SK-N-SH (cell line): ENCODE data around the gene ZNF718. TPM values are rescaled to one million over a fixed set of nuclear protein-coding genes. Genes with fewer than 3 reads are reported as not detected.
"Not testable (repeated sequence)": the region's sequence is repeated elsewhere in the genome, so short reads cannot be mapped to it uniquely, and the experiment has no call there.

Source experiments
- CTCF ChIA-PET: fragments of 300-600, 350-600 bp; formaldehyde crosslinking; extraction: SDS; loops from one replicate; lab custom pipeline; 2021; lab: Yijun Ruan, JAX
- POLR2A ChIA-PET: fragments of 350-600 bp; sonication (Branson Sonifier 250); formaldehyde crosslinking; extraction: SDS; loops from one replicate; lab custom pipeline; 2020; ENCODE audit warnings: antibody characterized with exemption, inconsistent platforms; lab: Yijun Ruan, JAX
- DNase-seq: peaks from one replicate; pipeline ENCODE4 v3.0.0; 2012
- H2AFZ ChIP-seq: fragments of 200-600 bp; sonication (generic); 2 replicates; pipeline ENCODE4 v1.8.1; 2016; ENCODE audit warnings: antibody characterized with exemption, mild to moderate bottlenecking, low read depth
- H3F3A ChIP-seq: fragments of 200-600 bp; sonication (generic); replicated peaks from 2 replicates; pipeline ENCODE3; 2016; ENCODE audit warnings: antibody characterized with exemption, mild to moderate bottlenecking; ENCODE audit not compliant: insufficient read depth
- H3K27ac ChIP-seq, 2 experiments: fragments of 200-500 bp in 1 of 2; fragments of 200-600 bp in 1 of 2; sonication (Bioruptor generic) in 1 of 2; sonication (generic), shearing (Covaris generic) in 1 of 2; 2 replicates each; pipeline versions ENCODE4 v1.5.1 to v1.6.1; 2014 to 2016; ENCODE audit warnings: low read depth in 2 of 2, inconsistent platforms in 1 of 2, low read length in 1 of 2, mild to moderate bottlenecking in 1 of 2, mixed read lengths in 1 of 2
- H3K27me3 ChIP-seq: fragments of 200-600 bp; sonication (generic), shearing (Covaris generic); 2 replicates; pipeline ENCODE4 v1.6.1; 2016; ENCODE audit warnings: mixed run types; ENCODE audit not compliant: insufficient read depth
- H3K36me3 ChIP-seq, 2 experiments: fragments of 200-500 bp in 1 of 2; fragments of 200-600 bp in 1 of 2; sonication (Bioruptor generic) in 1 of 2; sonication (generic) in 1 of 2; replicated peaks in 1 of 2; 2 replicates each; pipeline versions ENCODE3 to v1.5.1; 2014 to 2016; ENCODE audit warnings: low read length in 1 of 2, mild to moderate bottlenecking in 1 of 2; ENCODE audit not compliant: insufficient read depth in 2 of 2, control insufficient read depth in 1 of 2
- H3K4me1 ChIP-seq, 2 experiments: fragments of 200-500 bp in 1 of 2; fragments of 200-600 bp in 1 of 2; sonication (Bioruptor generic) in 1 of 2; sonication (generic), shearing (Covaris generic) in 1 of 2; 2 replicates each; pipeline versions ENCODE4 v1.5.1 to v1.6.1; 2014 to 2016; ENCODE audit warnings: low read depth in 1 of 2, low read length in 1 of 2, mixed run types in 1 of 2; ENCODE audit not compliant: insufficient read depth in 2 of 2, control insufficient read depth in 1 of 2
- H3K4me2 ChIP-seq: fragments of 200-600 bp; sonication (generic), shearing (Covaris generic); 2 replicates; pipeline ENCODE4 v1.6.1; 2017; ENCODE audit warnings: mixed run types
- H3K4me3 ChIP-seq, 2 experiments: fragments of 200-500 bp in 1 of 2; fragments of 200-600 bp in 1 of 2; sonication (Bioruptor generic) in 1 of 2; sonication (generic), shearing (Covaris generic) in 1 of 2; 2 replicates each; pipeline versions ENCODE4 v1.5.1 to v1.8.1; 2014 to 2016; ENCODE audit warnings: low read depth in 2 of 2, inconsistent platforms in 1 of 2, low read length in 1 of 2, mild to moderate bottlenecking in 1 of 2, mixed read lengths in 1 of 2, moderate library complexity in 1 of 2
- H3K79me2 ChIP-seq: fragments of 200-600 bp; sonication (generic); 2 replicates; pipeline ENCODE4 v1.8.1; 2017; ENCODE audit warnings: mild to moderate bottlenecking; ENCODE audit not compliant: insufficient read depth
- H3K9ac ChIP-seq: fragments of 200-600 bp; sonication (generic); 2 replicates; pipeline ENCODE4 v1.6.1; 2017; ENCODE audit warnings: mixed run types
- H3K9me2 ChIP-seq: fragments of 200-600 bp; sonication (generic); 2 replicates; pipeline ENCODE4 v1.6.1; 2017; ENCODE audit warnings: mixed run types
- H3K9me3 ChIP-seq: fragments of 200-600 bp; sonication (generic); 2 replicates; pipeline ENCODE4 v1.6.1; 2017; ENCODE audit warnings: mixed run types, mild to moderate bottlenecking, moderate library complexity
- H4K20me1 ChIP-seq: fragments of 200-600 bp; sonication (generic); 2 replicates; pipeline ENCODE4 v1.6.1; 2017; ENCODE audit warnings: mild to moderate bottlenecking, mixed run types; ENCODE audit not compliant: insufficient read depth
- CHD2 ChIP-seq: fragments of 150-350 bp; IDR thresholded peaks from 2 replicates; pipeline ENCODE4 v1.6.1; 2018; ENCODE audit warnings: low read length; ENCODE audit not compliant: partially characterized antibody
- CTCF ChIP-seq: fragments of 200-600 bp; sonication (generic); IDR thresholded peaks from 2 replicates; pipeline ENCODE4 v1.6.1; 2017; ENCODE audit warnings: antibody characterized with exemption, mild to moderate bottlenecking, moderate library complexity
- EP300 ChIP-seq, 2 experiments: IDR thresholded peaks; 2 replicates each; pipeline versions ENCODE4 v1.4.0 to v1.6.1; 2012; ENCODE audit warnings: borderline replicate concordance in 1 of 2, low read depth in 1 of 2, low read length in 1 of 2
- FOSL2 ChIP-seq: IDR thresholded peaks from 2 replicates; pipeline ENCODE4 v1.4.0; 2012; ENCODE audit warnings: low read depth, mild to moderate bottlenecking, moderate library complexity, borderline replicate concordance
- FOXJ3 ChIP-seq: sonication (generic); formaldehyde crosslinking; IDR thresholded peaks from 2 replicates; pipeline ENCODE4 v1.5.1; 2020; ENCODE audit warnings: mild to moderate bottlenecking, missing genetic modification reagents
- GABPA ChIP-seq: IDR thresholded peaks from 2 replicates; pipeline ENCODE4 v1.4.0; 2012; ENCODE audit warnings: low read depth, mild to moderate bottlenecking
- MEF2A ChIP-seq: IDR thresholded peaks from 2 replicates; pipeline ENCODE4 v1.4.0; 2012; ENCODE audit warnings: low read depth, borderline replicate concordance
- MXI1 ChIP-seq: IDR thresholded peaks from 2 replicates; pipeline ENCODE4 v1.6.1; 2012; ENCODE audit warnings: mild to moderate bottlenecking, low read depth, low read length, improper control_type of control experiment
- NFIC ChIP-seq: IDR thresholded peaks from 2 replicates; pipeline ENCODE4 v1.4.0; 2012; ENCODE audit warnings: borderline replicate concordance
- PBX3 ChIP-seq: IDR thresholded peaks from 2 replicates; pipeline ENCODE4; 2012
- RCOR1 ChIP-seq: fragments of 150-350 bp; IDR thresholded peaks from 2 replicates; pipeline ENCODE4 v1.6.1; 2017; ENCODE audit warnings: antibody characterized with exemption, low read length
- RFX5 ChIP-seq: IDR thresholded peaks from 2 replicates; pipeline ENCODE4 v1.6.1; 2012; ENCODE audit warnings: mild to moderate bottlenecking, improper control_type of control experiment, low read length
- RXRA ChIP-seq: IDR thresholded peaks from 2 replicates; pipeline ENCODE4 v1.4.0; 2012; ENCODE audit warnings: low read depth, mild to moderate bottlenecking, borderline replicate concordance
- TAF1 ChIP-seq: IDR thresholded peaks from 2 replicates; pipeline ENCODE4 v1.6.1; 2012; ENCODE audit warnings: low read depth, mild to moderate bottlenecking, low read length, moderate library complexity, borderline replicate concordance
- TCF12 ChIP-seq: IDR thresholded peaks from 2 replicates; pipeline ENCODE4 v1.4.0; 2012
- TEAD4 ChIP-seq: IDR thresholded peaks from 2 replicates; pipeline ENCODE4 v1.4.0; 2012; ENCODE audit warnings: mild to moderate bottlenecking, borderline replicate concordance; ENCODE audit not compliant: insufficient read depth
- YY1 ChIP-seq: IDR thresholded peaks from 2 replicates; pipeline ENCODE4 v1.4.0; 2012; ENCODE audit warnings: low read depth, mild to moderate bottlenecking
- ZBTB33 ChIP-seq: IDR thresholded peaks from 2 replicates; pipeline ENCODE4 v1.4.0; 2012; ENCODE audit warnings: low read depth, borderline replicate concordance
- WGBS: methylation state at CpG from one replicate; pipeline ENCODE4 v1.1.6; 2017; ENCODE audit warnings: low lambda C conversion rate; 5-methylcytosine and 5-hydroxymethylcytosine counted together
- polyA plus RNA-seq, 3 experiments: library from polyadenylated mRNA; depleted of rRNA; stranded (reverse); fragments of >200 nt; gene quantifications; 2 replicates each; pipeline ENCODE4 v1.2.3, GENCODE V29; 2012
- TF ChIP-seq, protein P1 (sequence below): IDR thresholded peaks from 2 replicates; pipeline ENCODE4 v1.4.0; 2012; ENCODE audit warnings: low read depth, borderline replicate concordance
- TF ChIP-seq, protein P2 (sequence below): fragments of 150-350 bp; IDR thresholded peaks from 2 replicates; pipeline ENCODE4 v1.6.1; 2017; ENCODE audit warnings: antibody characterized with exemption, low read length, low read depth, borderline replicate concordance

ZNF718 gene
- polyA plus RNA-seq, 1 of the 3 experiments (the other 2 are of a cell fraction): 0.02 TPM

DNA sequence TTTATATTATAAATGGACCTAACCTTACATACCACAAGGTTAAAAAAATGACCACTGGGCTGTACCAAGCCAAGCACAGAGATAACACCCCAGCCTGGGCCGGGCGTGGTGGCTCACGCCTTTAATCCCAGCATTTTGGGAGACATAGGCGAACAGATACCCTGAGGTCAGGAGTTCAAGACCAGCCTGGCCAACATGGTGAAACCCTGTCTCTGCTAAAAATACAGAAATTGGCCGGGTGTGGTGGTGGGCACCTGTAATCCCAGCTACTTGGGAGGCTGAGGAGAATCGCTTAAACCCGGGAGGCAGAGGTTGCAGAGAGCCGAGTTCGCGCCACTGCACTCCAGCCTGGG is 403 bp upstream of the ZNF718 start:
- H3K36me3 ChIP-seq, H3K4me2 ChIP-seq, CTCF ChIA-PET, H3K4me1 ChIP-seq, H3K9me2 ChIP-seq, H4K20me1 ChIP-seq, H3K79me2 ChIP-seq, H2AFZ ChIP-seq, H3K27me3 ChIP-seq, H3F3A ChIP-seq, DNase-seq, H3K4me3 ChIP-seq, H3K27ac ChIP-seq, POLR2A ChIA-PET, H3K9me3 ChIP-seq, H3K9ac ChIP-seq: not testable (repeated sequence)
- WGBS: 54% methylated on average over 10 of the region's 10 CpGs

DNA sequence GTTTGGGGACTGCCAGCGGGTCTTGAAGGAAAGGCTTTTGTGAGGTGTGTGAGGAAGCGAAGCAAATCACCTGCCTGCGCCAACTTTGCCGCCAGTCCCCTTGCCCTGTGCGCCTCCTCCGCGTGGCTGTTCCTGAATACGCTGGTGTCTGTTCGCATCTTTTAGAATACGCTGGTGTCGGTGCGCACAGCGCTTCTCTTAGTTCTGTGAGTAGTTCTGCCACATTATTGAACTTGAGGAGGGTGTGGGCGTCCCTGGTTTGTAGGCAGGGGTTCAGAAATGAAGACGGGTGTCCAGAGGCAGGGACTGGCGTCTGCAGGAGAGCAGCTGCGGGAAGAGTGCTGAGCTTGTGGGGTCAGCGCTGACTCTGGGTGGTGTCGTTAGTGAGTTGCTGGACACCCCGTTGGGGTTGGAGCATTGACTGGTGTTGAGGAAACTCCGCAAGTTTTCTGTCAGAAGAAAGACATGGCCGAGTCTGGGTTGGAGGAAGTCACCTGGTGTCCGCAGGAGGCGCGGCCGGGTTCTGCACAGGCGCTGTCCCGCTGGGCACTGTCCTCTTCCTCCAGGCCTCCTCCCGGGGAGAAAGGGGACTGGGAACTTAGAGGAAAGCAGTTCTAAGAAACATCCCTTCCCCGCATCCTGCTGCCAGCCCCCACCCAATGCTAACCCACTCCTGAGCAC is 930 bp downstream of the ZNF718 start:
- Histone ChIP-seq H3K27me3 (no peaks in the 10 kb centered on the region), H2AFZ (no peak overlapping the region), H3K36me3 (no peaks in the 10 kb centered on the region), H3K4me1 (no peaks in the 10 kb centered on the region; a peak in 1 of 4 replicates), H3K4me3 (peak overlapping the region in 1 of 2 experiments; percentile 43; a peak in 2 of 4 replicates), H4K20me1 (no peaks in the 10 kb centered on the region), H3K79me2 (no peaks in the 10 kb centered on the region), H3K4me2 (no peak overlapping the region), H3K9ac (no peak overlapping the region), H3K9me3 (no peaks in the 10 kb centered on the region), H3F3A (no peaks in the 10 kb centered on the region), H3K9me2 (no peaks in the 10 kb centered on the region), H3K27ac (no peak overlapping the region)
- POLR2A ChIA-PET: no interaction called here
- no peak for DNase-seq
- 56% methylated on average over 17 of the region's 30 CpGs for WGBS
- CTCF ChIA-PET: no interaction called here
- TF ChIP-seq, protein P1, sequence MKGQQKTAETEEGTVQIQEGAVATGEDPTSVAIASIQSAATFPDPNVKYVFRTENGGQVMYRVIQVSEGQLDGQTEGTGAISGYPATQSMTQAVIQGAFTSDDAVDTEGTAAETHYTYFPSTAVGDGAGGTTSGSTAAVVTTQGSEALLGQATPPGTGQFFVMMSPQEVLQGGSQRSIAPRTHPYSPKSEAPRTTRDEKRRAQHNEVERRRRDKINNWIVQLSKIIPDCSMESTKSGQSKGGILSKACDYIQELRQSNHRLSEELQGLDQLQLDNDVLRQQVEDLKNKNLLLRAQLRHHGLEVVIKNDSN: no peak
- TF ChIP-seq RXRA (no peak), PBX3 (no peak), TCF12 (no peak), TAF1 (no peak), CTCF (no peak), MXI1 (no peak), TEAD4 (no peak), FOXJ3 (CRISPR knock-in tag) (no peak), CHD2 (no peak), MEF2A (no peak), FOSL2 (no peak), EP300 (IDR thresholded peaks at IDR 0.05; ENCODE audit: borderline replicate concordance in 1 of 2, low read depth in 1 of 2, low read length in 1 of 2) (no peak), RFX5 (no peak), YY1 (no peak), ZBTB33 (no peak), RCOR1 (no peak), GABPA (no peak), NFIC (no peak)
- TF ChIP-seq, protein P2, sequence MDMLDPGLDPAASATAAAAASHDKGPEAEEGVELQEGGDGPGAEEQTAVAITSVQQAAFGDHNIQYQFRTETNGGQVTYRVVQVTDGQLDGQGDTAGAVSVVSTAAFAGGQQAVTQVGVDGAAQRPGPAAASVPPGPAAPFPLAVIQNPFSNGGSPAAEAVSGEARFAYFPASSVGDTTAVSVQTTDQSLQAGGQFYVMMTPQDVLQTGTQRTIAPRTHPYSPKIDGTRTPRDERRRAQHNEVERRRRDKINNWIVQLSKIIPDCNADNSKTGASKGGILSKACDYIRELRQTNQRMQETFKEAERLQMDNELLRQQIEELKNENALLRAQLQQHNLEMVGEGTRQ: no peak
